Measurements from ENCODE around the gene LRRC17.

The LRRC17 gene

GRCh38 chr7:102988088-102988487 is 75.3 kb downstream of the LRRC17 start:
- DNase-seq (ENCODE audit: low read depth in 2 of 2): no peak

- DNase-seq (ENCODE audit: low read depth in 2 of 2): no peak
Observed at GRCh38 chr7:102988631-102989560, 76.1 kb downstream of the LRRC17 start.

DNA sequence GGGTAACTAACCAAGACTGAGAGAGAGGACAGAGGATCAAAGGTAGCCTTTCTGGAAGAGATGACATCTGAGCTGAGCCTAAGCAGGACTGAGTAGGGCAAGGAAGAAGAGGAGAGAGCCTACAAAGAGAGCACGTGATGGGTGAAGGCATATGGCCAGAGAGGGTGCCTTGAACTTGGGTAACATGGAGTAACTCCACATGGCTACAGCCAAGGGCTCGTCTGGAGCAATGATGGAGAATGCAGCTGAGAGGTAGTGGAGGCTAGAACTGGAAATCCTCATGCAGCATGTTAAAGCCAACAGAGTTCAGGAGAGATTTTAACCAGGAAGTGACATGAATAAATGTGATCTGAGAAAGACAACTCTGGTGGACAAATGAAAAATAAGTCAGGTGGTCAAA is 77.8 kb downstream of the LRRC17 start:
- DNase-seq (ENCODE audit: low read depth in 2 of 2): no peak

DNA sequence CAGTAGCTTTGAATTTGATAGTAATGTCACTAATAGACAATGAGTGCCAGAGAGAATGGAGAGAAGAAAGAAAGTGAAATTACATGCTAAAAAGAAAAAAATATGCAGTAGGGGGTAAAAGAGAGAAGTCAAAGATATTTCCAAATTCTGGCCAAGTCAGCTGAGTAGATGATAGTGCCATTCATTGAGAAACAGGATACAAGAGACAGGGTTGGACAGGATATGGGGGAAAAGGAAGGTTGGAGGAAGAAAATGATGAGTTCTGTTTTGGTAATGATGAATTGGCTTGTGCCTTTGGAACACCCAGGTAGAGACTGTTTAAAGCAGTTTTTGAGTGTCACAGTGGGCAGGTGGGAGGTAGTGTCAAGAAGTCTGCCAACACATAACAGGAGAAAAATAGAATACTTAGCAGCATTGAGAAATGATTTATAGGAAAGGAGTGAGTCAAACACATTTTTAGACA is 78.3 kb downstream of the LRRC17 start:
- DNase-seq (ENCODE audit: low read depth in 2 of 2): no peak

GRCh38 chr7:102991540-102992214 is 78.9 kb downstream of the LRRC17 start:
- DNase-seq (ENCODE audit: low read depth in 2 of 2): no peak

GRCh38 chr7:102992509-102992937 is 79.7 kb downstream of the LRRC17 start:
- DNase-seq (ENCODE audit: low read depth in 2 of 2): no peak

DNA sequence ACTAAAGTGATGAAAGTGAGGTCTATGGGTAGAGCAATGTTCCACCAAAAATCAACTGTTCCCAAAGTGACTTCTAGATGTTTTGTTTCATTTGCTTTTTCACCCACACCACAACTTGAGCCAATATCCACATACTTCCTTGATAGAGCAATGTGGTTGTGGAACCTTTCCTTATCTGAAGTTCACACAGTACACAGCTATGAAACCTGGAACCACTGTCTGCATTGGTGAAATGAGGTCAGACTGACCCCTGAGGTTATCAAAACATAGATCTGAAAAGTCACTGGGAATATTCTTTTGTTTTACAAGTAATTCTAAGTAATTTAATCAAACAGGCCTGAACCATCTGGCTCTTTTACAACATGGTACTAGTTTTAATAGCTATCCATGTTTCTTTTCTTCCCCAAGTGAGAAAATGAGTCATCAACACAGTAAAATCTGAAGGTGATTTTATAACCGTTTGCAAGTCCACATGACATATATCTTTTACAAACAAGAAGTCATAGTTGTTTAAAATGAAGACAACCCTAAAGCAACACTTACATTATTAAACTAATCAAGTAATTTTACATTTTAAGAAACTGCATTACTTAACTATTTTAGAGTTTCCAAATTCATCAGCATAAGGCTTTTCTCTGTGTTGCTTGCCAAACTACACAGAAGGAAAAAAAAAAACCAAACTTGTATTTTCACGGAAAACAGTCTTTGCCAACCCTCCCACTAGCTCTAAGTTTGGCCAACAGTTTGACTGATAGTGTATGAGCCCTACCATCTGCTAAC is 80.3 kb downstream of the LRRC17 start:
- no peak for DNase-seq (ENCODE audit: low read depth in 2 of 2)

DNA sequence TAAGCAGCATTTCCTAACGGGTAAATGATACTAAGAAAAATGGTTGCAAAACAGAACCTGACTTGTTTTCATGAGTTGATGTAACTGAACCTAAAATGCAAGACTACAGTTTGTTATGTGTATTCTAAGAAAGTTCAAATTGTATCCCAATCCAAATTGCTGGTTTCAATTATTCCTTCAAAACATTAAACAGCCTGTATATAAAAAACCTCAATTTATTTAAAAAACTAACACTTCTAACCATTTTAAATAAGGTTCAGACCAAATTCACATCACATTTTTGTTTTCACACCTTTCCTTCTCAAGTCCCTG is 80.9 kb downstream of the LRRC17 start:
- DNase-seq (ENCODE audit: low read depth in 2 of 2): no peak

- no peak for DNase-seq (ENCODE audit: low read depth in 2 of 2)
Observed at GRCh38 chr7:102994567-102994966, 81.8 kb downstream of the LRRC17 start.
